ENCODE measurements around the gene SHC4.

- TF ChIP-seq POLR2A (IDR thresholded peaks at IDR 0.05; ENCODE audit: low read length) (no peak), GATA1 (IDR thresholded peaks at IDR 0.05; ENCODE audit: low read depth, low read length) (no peak)
Measured at GRCh38 chr15:48955967-48956366, 7.8 kb downstream of the SHC4 start.

Measured in erythroblast (primary cell).